Stimulated activated CD4-positive, alpha-beta T cell treated with anti-CD3 and anti-CD28 coated beads, Interleukin-4, amount 100 ng/mL, for 24 hours (primary cell): ENCODE results near the gene PRSS50.

Experiments used
- DNase-seq: peaks from one replicate; pipeline ENCODE4 v3.0.0-alpha.2; 2020

The PRSS50 gene

DNA sequence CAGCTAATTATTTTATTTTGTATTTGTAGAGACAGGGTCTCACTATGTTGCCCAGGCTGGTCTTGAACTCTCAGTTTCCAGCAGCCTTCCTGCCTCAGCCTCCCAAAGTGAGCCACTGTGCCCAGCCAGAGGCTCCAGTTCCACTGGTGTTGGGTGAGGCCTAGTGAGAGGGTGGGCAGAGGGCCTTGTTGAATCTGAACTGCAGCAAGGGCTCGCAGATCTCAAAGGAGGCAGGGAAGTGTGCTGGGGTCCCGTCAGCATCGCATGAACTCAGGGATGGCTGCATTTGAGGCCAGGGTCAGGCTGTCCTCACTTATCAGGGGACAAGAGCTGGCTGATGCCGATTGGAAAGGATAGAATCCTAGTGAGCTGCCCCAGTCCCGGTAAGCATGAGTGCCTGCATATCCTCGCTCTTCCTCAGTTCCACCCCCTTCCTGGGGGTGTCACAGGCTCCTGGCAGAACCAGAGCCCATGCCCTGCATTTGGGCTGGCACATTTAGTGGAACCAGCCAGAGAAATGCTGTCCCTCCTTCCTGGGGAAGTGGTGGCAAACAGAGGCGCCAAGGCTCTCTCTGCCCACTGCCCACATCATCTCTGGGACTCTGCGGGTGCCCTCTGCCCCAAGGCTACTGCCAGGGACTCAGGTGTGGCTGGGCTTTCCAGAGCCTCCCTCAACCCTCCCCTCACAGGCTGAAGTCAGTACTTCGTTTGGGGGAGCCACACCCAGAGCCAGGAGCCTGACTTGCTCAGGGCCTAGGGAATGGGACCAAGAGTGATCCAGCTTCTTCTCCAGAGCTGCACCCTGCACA is 48.3 kb downstream of the PRSS50 start:
- no peak for DNase-seq

DNA sequence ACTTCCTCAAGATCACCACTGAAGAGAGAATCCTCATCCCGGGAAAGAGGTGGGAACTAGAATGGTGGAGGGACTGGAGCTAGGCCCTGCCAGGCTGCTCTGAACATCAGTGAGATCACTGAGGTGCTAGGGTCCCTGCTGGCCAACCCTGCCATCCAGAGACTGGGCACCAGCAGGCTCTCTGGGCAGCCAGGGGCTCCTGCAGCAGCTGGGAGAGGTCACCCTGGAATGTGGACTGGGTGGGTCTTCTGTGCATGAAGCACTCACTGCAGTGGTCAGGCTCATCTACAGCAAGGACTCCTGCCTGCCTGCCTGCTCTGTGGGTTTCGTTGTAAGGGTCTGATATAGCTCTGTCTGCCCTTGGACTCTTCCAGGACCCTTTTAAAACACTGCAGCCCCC is 49.1 kb downstream of the PRSS50 start:
- no peak for DNase-seq

DNA sequence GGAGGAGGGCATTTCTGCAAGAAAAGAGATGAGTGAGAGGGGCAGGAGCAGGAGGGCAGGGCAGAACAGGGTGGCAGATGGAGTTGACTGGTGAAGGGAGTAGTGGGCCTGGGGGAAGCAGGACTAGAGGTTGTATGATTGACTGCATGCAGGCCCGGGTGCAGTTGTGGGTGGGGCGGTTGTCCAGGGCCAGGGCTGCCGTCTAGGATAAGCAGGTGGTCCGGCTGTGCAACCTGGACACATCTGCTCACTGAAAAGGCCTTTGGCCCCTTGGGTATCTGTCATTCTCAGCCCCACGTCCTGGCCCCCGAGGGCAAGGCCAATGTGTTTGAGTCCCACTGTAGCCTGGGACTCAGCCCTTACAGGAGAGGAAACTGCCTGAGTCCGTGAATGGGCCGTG is 49.6 kb downstream of the PRSS50 start:
- DNase-seq = no peak

DNA sequence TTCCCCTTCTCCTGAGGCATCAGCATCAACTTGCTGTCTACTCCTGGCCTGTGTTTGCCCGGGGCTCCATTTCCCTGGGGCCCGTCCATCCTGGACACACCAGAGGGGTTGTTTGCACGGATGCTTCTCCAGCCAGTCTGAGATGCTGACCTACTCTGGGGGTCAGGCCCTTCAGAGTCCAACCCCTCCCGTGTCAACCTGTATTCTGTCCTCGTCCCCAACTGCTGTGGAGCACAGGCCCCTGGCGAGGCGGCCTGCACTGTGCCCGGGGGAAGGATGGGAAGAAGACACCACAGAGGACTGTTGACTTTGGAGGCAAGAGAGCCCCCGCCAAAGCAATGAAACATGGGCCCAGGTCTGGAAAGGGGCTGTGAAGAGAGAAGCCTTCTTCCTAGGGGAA is 50.0 kb downstream of the PRSS50 start:
- no peak for DNase-seq

DNA sequence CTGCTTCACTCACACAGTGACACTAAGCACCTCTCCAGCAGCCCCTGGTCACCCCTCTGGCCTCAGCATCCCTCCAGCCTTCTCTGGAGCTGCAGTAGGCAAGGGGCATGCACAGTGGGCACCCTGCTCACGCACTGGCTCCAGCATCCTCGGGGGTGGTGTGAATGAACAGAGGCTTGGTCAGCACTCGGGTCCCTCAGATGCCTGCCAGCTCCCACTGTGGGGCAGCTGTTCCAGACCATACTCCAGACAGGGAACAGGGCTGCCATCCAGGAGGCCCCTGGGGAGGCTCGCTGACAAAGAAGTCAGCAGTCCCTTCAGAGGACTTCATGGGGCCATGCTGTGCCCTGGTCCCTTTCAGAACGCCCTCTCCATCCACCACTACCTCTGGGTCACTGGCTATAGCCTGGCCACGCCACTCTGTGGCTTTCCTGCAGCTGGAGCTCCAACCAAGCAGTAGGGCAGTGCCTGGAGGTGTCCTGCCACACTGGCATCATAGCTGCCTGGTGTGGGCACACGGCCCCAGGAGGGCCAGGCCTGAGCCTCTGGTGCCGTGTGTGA is 50.5 kb downstream of the PRSS50 start:
- DNase-seq = no peak

DNA sequence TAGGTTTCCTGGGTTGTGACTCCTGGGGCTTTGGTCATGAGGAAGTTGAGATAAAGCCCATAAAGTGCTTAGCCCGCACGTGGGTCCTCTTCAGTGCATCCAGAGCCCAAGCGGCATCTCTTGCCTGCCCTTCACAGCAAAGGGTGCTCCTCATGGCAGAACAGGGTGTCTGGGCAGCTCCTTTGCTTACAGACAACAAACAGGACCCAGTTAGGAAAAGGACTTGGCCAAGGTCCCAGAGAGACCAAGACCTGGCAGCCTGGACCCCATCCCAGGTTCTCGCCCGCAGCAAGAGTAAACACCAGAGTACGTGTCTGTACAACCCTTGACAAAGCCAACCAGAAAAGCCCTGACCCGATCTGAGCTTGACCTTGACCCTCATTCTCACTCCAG is 51.2 kb downstream of the PRSS50 start:
- no peak for DNase-seq

DNA sequence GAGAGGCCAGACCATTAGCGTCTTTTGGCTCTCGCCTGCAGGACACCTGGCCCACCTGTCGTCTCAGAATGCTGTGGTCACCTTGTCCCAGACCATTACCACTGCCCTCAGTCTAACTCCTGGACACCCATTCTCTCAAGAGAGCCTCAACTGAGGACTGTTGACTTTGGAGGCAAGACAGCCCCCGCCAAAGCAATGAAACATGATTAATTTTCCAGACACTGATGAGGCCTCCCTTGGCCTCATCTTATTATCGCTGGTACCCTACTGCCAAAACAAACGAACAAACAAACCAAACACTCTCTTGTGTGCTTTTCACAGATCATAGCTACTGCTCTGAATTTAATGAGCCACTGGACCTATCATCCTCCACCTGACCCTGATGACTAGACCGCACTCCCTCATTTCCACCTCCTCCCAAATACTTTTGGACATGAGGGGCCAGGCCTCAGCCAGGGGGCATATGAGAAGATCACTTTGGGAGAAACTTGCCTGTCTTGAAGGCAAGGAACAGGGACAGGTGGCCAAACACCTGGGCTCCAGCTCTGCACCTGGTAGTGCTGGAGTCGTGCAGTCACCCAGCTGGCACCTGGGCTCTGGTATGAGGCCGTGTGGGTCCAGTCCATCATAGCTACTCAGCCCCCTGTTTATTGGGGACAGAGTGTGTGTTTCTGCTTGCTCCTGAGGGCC is 51.8 kb downstream of the PRSS50 start:
- no peak for DNase-seq

DNA sequence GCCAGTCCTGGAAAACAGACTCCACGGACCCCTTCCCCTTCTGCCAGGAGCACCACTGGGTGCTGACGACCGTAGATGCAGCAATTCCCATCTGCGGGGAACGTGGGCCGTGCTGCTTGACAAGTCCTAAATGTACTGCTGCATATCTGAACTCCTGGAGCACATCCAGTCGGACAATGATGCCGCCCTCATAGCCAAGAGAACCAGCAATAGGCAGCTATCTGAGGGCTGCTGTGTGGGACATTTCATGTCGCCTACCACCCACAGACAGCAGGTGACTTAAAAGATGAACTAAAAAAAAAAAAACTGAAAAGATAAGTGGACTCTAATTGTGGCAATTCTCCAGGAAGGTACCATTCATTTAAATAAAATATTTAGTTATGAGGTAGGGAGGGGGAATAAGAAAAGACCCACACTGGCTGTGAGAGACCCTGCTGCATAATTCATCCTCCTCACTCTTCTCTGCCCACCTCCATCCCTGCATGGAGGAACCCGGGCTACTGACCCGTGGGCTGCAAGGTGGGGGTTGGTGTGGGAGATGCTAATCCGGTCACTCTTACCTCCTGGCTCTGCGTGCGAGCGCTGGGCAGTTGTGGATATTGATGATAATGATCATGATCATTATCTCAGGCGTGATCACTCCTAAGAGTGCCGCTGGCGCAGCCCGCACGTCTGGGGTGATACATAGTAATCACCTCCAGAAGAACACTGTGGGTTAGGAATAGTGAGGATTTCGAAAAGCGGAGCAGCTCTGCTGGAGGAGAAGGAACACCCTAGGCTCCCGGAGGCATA is 52.5 kb downstream of the PRSS50 start:
- DNase-seq = no peak

DNA sequence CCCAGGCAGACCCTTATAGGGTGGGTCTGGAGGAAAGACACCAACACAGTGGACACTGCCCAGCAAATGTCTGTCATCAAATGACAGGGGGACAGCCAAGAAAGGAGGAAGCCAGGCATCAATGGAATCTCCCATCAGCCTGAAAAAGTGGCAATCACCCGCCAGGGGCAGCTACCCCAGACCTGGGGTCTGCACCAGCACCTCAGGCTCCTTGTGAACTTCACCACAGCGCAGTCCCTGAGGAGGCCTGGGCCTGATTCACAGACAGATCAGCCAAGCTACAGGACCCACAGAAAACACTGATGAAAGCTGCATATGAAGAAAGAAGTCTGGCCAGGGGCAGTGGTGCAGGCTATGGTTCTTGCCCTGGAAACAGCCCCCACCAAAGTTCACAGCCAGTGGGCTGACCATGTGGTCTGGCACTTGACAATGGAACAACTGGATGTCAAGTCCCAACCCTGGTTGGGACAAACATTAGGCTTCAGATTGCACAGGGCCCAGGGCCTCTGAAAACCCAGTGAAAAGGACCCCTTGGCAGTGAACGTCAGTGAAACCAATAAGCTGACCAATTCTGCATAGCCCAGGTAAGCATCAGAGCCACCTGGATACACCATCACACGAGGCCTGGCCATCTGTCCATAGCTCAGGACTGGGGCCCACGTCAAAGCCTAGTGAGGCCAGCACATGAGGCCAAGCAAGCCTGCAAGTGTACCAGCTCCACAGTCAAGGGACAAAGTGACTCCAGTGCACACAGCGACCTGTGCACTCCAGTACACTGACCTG is 53.3 kb downstream of the PRSS50 start:
- DNase-seq = no peak

DNA sequence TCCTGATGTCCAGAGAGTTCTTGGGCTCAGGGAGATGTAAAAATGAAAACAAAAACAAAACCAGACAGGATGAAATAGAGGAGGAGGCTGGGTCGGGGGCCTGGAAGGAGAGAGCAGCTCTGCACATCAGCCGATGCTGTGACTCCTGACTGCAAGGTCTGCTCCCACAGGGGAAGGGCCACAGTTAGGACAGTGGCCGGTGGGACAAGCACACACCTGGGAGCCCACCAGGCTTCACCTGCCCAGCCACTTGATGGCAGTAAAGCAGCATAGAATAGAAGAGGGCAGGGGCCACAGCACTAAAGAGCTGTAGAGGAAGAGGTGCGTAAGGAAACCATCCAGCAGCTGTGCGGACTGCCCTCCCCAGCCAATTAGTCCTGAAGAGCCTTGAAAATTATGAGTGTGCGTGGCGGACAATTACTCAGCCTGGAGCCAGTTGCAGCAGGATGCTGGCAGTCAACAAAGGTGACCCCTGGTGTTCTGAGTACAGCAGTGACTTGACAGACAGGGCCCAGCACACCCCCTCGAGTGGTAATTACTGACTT is 54.0 kb downstream of the PRSS50 start:
- no peak for DNase-seq

DNA sequence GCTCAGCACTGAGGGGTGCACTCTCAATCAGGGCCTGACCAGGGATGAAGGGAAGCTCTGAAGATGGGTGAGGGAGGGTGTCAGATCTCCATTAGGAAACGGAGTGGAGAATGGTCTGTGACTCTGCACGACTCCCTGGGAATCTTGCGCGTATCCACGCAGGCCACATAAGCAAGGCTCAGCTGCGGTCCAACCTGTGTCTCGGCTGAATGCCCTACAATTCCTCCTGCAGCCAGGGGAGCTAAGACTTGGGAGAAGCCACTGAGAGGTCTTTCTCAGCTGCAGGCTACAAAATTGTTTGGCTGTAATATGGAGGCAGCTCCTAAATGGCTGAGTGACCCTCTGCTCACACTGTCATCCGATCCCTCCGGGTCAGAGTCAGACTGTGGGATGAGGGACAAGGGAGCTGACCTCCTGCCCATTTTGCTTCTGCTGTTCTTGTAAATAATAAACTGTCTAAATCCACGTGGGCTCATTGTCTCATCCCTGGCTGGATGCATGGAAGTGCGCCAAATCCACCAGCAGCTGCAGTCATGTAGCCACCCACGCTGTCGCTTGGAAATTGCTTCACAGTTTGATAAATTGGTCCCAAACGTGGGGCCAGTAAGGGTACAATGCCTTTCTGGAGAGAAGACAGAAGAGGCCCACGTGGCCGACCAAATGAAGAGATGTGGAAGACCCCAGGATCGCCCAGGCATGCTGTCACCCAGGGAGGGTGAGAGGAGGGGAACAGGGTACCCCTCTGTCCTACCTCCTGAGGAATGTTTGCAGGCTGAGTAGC is 54.7 kb downstream of the PRSS50 start:
- DNase-seq = no peak
